Neural cell (in vitro differentiated cells): ENCODE data around the gene GMPPA. TPM values are rescaled to one million over a fixed set of nuclear protein-coding genes. Genes with fewer than 3 reads are reported as not detected.

Experiments used
- H2AFZ ChIP-seq: fragments of 200-600, 300-800 bp; sonication (generic), shearing (Covaris generic); 2 replicates; pipeline ENCODE4 v1.6.0; 2014; ENCODE audit warnings: low read depth, mild to moderate bottlenecking, antibody characterized with exemption, low read length, moderate library complexity
- H3F3A ChIP-seq: fragments of 200-600 bp; shearing (Covaris generic); 2 replicates; pipeline ENCODE4 v1.6.1; 2016; ENCODE audit warnings: mild to moderate bottlenecking, moderate library complexity, mixed read lengths, antibody characterized with exemption, low read length; ENCODE audit not compliant: insufficient read depth, poor library complexity, severe bottlenecking
- H3K27ac ChIP-seq: fragments of 200-600, 300-800 bp; sonication (generic), shearing (Covaris generic); 2 replicates; pipeline ENCODE4 v1.5.1; 2014; ENCODE audit warnings: mild to moderate bottlenecking, low read length, moderate library complexity
- H3K27me3 ChIP-seq: fragments of 300-800, 200-600 bp; sonication (generic), shearing (Covaris generic); 2 replicates; pipeline ENCODE4 v1.6.0; 2014; ENCODE audit warnings: mild to moderate bottlenecking, low read depth, low read length, moderate library complexity; ENCODE audit not compliant: insufficient read depth
- H3K36me3 ChIP-seq: fragments of 300-800, 200-600 bp; sonication (generic), shearing (Covaris generic); 2 replicates; pipeline ENCODE4 v1.5.1; 2014; ENCODE audit warnings: mild to moderate bottlenecking, antibody characterized with exemption, low read length, moderate library complexity; ENCODE audit not compliant: insufficient read depth
- H3K4me2 ChIP-seq: fragments of 300-800, 200-600 bp; sonication (generic), shearing (Covaris generic); 2 replicates; pipeline ENCODE4 v1.6.0; 2014; ENCODE audit warnings: mild to moderate bottlenecking, low read length
- H3K4me3 ChIP-seq: fragments of 300-800, 200-600 bp; sonication (generic), shearing (Covaris generic); 2 replicates; pipeline ENCODE4 v1.5.1; 2014; ENCODE audit warnings: mild to moderate bottlenecking, low read length, moderate library complexity
- H3K79me2 ChIP-seq: fragments of 200-600 bp; shearing (Covaris generic); replicated peaks from 2 replicates; pipeline ENCODE4 v1.6.0; 2014; ENCODE audit warnings: mild to moderate bottlenecking, low read length, moderate library complexity; ENCODE audit not compliant: insufficient read depth
- H3K9ac ChIP-seq: fragments of 300-800, 200-600 bp; sonication (generic), shearing (Covaris generic); 2 replicates; pipeline ENCODE4 v1.6.1; 2016; ENCODE audit warnings: mild to moderate bottlenecking, low read length, mixed read lengths
- H3K9me2 ChIP-seq: fragments of 200-600 bp; shearing (Covaris generic); 2 replicates; pipeline ENCODE4 v1.6.1; 2016; ENCODE audit warnings: mild to moderate bottlenecking, low read length, mixed read lengths; ENCODE audit not compliant: insufficient read depth
- H3K9me3 ChIP-seq: fragments of 200-600, 300-800 bp; sonication (generic), shearing (Covaris generic); 2 replicates; pipeline ENCODE4 v1.6.1; 2016; ENCODE audit warnings: mild to moderate bottlenecking, mixed run types, low read length, moderate library complexity, mixed read lengths
- H4K20me1 ChIP-seq: fragments of 200-600 bp; shearing (Covaris generic); 2 replicates; pipeline ENCODE4 v1.6.1; 2016; ENCODE audit warnings: mild to moderate bottlenecking, mixed run types; ENCODE audit not compliant: insufficient read depth
- EP300 ChIP-seq: fragments of 450-650 bp; conservative IDR thresholded peaks from 2 replicates; pipeline ENCODE4 v1.6.1; 2014; ENCODE audit warnings: antibody characterized with exemption, mild to moderate bottlenecking, moderate library complexity; ENCODE audit not compliant: poor library complexity, severe bottlenecking
- EZH2 ChIP-seq: fragments of 200-600, 300-800 bp; shearing (Covaris generic), sonication (generic); IDR thresholded peaks from 2 replicates; pipeline ENCODE4 v1.6.1; 2014; ENCODE audit warnings: antibody characterized with exemption, low read length, borderline replicate concordance, mild to moderate bottlenecking; ENCODE audit not compliant: insufficient read depth, poor library complexity, severe bottlenecking
- MXI1 ChIP-seq: fragments of 450-650 bp; conservative IDR thresholded peaks from 2 replicates; pipeline ENCODE4 v1.6.1; 2014; ENCODE audit warnings: antibody characterized with exemption, mild to moderate bottlenecking; ENCODE audit not compliant: poor library complexity, severe bottlenecking
- POLR2AphosphoS5 ChIP-seq: IDR thresholded peaks from 2 replicates; pipeline ENCODE4 v1.6.1; 2012
- RAD21 ChIP-seq: fragments of 450-650 bp; conservative IDR thresholded peaks from 2 replicates; pipeline ENCODE4 v1.6.1; 2014; ENCODE audit warnings: antibody characterized with exemption, mild to moderate bottlenecking, moderate library complexity
- SMC3 ChIP-seq: fragments of 450-650 bp; conservative IDR thresholded peaks from 2 replicates; pipeline ENCODE4 v1.6.1; 2014; ENCODE audit warnings: antibody characterized with exemption, mild to moderate bottlenecking, moderate library complexity; ENCODE audit not compliant: poor library complexity
- TAF1 ChIP-seq: IDR thresholded peaks from 2 replicates; pipeline ENCODE4 v1.6.1; 2012; ENCODE audit warnings: low read depth
- polyA plus RNA-seq: library from polyadenylated mRNA; depleted of rRNA; stranded (reverse); fragments of >200 nt; gene quantifications from 2 replicates; pipeline ENCODE4 v1.2.3, GENCODE V29; 2014
- TF ChIP-seq, protein P1 (sequence below): IDR thresholded peaks from 2 replicates; pipeline ENCODE4 v1.6.1; 2012; ENCODE audit warnings: borderline replicate concordance
- TF ChIP-seq, protein P2 (sequence below): fragments of 450-650 bp; IDR thresholded peaks from 2 replicates; pipeline ENCODE4 v1.5.1; 2014; ENCODE audit warnings: antibody characterized with exemption, mild to moderate bottlenecking, moderate library complexity; ENCODE audit not compliant: poor library complexity, severe bottlenecking

Gene GMPPA
- polyA plus RNA-seq, 1 donor from 2014 or later: 20.4 TPM

DNA sequence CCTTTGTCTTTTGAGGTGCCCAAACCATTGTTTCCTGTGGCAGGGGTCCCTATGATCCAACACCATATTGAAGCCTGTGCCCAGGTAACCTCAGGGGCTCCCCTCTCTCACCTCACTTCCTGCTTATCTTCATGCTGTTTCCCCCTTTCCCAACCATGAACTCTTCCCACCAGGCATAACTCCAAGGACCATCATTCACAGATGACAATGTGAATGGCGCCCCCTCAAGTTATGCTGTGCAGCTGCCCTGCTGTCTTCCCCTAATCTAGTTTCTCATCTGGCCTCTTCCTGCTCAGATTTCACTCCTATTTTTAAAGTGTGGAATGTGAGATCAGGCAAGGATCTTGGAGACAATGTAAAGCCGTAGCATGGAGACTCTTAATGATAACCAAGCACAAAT, 1.4 kb downstream of the GMPPA start:
- no peaks in the 10 kb centered on the region for H3F3A ChIP-seq
- no peaks in the 10 kb centered on the region for H3K9me3 ChIP-seq
- H3K4me3 ChIP-seq: no peak overlapping the region
- no peak overlapping the region for H3K27ac ChIP-seq
- no peaks in the 10 kb centered on the region for H3K9me2 ChIP-seq
- H3K27me3 ChIP-seq: peaks cover 35% of the 10 kb centered on the region
- no peaks in the 10 kb centered on the region for H4K20me1 ChIP-seq
- H3K9ac ChIP-seq: no peak overlapping the region
- TF ChIP-seq POLR2AphosphoS5 (no peak), EZH2 (no peak), EP300 (no peak), TAF1 (no peak), RAD21 (no peak), MXI1 (no peak), SMC3 (no peak)
- TF ChIP-seq, protein P1, sequence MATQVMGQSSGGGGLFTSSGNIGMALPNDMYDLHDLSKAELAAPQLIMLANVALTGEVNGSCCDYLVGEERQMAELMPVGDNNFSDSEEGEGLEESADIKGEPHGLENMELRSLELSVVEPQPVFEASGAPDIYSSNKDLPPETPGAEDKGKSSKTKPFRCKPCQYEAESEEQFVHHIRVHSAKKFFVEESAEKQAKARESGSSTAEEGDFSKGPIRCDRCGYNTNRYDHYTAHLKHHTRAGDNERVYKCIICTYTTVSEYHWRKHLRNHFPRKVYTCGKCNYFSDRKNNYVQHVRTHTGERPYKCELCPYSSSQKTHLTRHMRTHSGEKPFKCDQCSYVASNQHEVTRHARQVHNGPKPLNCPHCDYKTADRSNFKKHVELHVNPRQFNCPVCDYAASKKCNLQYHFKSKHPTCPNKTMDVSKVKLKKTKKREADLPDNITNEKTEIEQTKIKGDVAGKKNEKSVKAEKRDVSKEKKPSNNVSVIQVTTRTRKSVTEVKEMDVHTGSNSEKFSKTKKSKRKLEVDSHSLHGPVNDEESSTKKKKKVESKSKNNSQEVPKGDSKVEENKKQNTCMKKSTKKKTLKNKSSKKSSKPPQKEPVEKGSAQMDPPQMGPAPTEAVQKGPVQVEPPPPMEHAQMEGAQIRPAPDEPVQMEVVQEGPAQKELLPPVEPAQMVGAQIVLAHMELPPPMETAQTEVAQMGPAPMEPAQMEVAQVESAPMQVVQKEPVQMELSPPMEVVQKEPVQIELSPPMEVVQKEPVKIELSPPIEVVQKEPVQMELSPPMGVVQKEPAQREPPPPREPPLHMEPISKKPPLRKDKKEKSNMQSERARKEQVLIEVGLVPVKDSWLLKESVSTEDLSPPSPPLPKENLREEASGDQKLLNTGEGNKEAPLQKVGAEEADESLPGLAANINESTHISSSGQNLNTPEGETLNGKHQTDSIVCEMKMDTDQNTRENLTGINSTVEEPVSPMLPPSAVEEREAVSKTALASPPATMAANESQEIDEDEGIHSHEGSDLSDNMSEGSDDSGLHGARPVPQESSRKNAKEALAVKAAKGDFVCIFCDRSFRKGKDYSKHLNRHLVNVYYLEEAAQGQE: no peak
- TF ChIP-seq, protein P2, sequence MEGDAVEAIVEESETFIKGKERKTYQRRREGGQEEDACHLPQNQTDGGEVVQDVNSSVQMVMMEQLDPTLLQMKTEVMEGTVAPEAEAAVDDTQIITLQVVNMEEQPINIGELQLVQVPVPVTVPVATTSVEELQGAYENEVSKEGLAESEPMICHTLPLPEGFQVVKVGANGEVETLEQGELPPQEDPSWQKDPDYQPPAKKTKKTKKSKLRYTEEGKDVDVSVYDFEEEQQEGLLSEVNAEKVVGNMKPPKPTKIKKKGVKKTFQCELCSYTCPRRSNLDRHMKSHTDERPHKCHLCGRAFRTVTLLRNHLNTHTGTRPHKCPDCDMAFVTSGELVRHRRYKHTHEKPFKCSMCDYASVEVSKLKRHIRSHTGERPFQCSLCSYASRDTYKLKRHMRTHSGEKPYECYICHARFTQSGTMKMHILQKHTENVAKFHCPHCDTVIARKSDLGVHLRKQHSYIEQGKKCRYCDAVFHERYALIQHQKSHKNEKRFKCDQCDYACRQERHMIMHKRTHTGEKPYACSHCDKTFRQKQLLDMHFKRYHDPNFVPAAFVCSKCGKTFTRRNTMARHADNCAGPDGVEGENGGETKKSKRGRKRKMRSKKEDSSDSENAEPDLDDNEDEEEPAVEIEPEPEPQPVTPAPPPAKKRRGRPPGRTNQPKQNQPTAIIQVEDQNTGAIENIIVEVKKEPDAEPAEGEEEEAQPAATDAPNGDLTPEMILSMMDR: no peak
- no peaks in the 10 kb centered on the region for H3K36me3 ChIP-seq
- no peak overlapping the region for H3K4me2 ChIP-seq
- H2AFZ ChIP-seq: no peak overlapping the region
- H3K79me2 ChIP-seq: no peaks in the 10 kb centered on the region

DNA sequence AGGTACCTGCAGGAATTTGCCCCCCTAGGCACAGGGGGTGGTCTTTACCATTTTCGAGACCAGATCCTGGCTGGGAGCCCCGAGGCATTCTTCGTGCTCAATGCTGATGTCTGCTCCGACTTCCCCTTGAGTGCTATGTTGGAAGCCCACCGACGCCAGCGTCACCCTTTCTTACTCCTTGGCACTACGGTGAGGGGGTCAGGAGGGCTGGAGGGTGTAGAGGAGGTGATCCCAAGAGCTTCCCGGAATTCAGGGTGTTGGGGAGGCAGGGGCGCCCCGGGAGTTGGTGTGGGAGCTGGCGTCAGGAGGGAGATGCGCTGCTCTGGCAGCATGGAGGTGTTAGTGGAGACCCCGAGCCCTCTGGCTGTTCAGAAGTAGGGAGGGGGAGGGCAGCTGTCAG, 3.2 kb downstream of the GMPPA start:
- Histone ChIP-seq H3K79me2 (no peaks in the 10 kb centered on the region), H3K4me3 (no peak overlapping the region), H3K27me3 (peaks cover 18% of the 10 kb centered on the region), H2AFZ (no peak overlapping the region), H3K27ac (no peak overlapping the region), H3K4me2 (no peak overlapping the region), H3K9me2 (no peaks in the 10 kb centered on the region), H3F3A (no peaks in the 10 kb centered on the region), H4K20me1 (no peaks in the 10 kb centered on the region), H3K9me3 (no peaks in the 10 kb centered on the region), H3K36me3 (no peaks in the 10 kb centered on the region), H3K9ac (peak overlapping the region; percentile 5)
- TF ChIP-seq POLR2AphosphoS5 (no peak), RAD21 (no peak), SMC3 (no peak), EP300 (no peak), MXI1 (no peak), TAF1 (no peak), EZH2 (no peak)
- TF ChIP-seq, protein P1: no peak
- TF ChIP-seq, protein P2: no peak
